ENCODE results near the gene NFIA. TPM values are rescaled to one million over a fixed set of nuclear protein-coding genes. Genes with fewer than 3 reads are reported as not detected.

Gene NFIA
- total and polyA plus RNA-seq, 7 donors, result 4.0 to 42.7 (median 30.6) TPM

DNA sequence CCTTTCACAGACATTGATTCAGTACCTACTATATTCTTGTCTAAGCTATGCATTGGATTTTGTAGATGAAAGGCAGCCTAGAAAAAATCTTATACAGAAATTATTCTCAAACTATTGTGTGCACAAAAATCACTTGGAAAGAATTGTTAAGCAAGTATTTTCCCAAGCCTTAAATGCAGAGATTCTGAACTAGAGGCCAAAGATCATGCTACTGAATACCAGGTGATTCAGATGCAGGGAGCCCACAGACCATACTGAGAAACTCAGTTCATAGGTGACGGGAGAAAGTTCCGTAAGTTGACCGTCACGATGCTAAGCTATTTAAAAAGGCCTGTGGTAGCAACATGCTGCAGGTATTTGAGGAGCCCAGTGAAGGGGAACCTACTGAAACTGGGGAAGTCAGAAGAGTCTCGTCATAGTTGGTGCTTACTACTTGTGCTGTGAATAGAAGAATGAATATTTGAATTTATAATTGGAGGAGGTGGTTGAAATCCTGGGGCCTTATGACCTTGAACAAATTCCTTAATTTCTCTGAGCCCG, 150.8 kb downstream of the NFIA start:
- peaks cover 16% of the 10 kb centered on the region for H3K4me1 ChIP-seq
- intact Hi-C loops (cut with DNase I), result loop anchor here (5.0 to 10.0 kb wide), 3 partner anchors 36 to 212 kb away; no protein-coding TSS in a partner anchor
- no peaks in the 10 kb centered on the region for H3K36me3 ChIP-seq (ENCODE audit: insufficient read depth in 1 of 2, low read depth in 1 of 2)
- DNase-seq (no peak), ATAC-seq (no peak)
- no peaks in the 10 kb centered on the region for H3K9me3 ChIP-seq
- 93 to 96% (median 94%) methylated on average over 6 of the region's 6 CpGs for WGBS, 3 donors
- H3K27me3 ChIP-seq (ENCODE audit: insufficient read depth in 3 of 3, low read length in 2 of 3), result no peaks in the 10 kb centered on the region
- H3K4me3 ChIP-seq, result no peak overlapping the region
- H3K27ac ChIP-seq, result no peak overlapping the region
- TF ChIP-seq, protein P1, sequence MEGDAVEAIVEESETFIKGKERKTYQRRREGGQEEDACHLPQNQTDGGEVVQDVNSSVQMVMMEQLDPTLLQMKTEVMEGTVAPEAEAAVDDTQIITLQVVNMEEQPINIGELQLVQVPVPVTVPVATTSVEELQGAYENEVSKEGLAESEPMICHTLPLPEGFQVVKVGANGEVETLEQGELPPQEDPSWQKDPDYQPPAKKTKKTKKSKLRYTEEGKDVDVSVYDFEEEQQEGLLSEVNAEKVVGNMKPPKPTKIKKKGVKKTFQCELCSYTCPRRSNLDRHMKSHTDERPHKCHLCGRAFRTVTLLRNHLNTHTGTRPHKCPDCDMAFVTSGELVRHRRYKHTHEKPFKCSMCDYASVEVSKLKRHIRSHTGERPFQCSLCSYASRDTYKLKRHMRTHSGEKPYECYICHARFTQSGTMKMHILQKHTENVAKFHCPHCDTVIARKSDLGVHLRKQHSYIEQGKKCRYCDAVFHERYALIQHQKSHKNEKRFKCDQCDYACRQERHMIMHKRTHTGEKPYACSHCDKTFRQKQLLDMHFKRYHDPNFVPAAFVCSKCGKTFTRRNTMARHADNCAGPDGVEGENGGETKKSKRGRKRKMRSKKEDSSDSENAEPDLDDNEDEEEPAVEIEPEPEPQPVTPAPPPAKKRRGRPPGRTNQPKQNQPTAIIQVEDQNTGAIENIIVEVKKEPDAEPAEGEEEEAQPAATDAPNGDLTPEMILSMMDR (IDR thresholded peaks at IDR 0.05), result no peak

DNA sequence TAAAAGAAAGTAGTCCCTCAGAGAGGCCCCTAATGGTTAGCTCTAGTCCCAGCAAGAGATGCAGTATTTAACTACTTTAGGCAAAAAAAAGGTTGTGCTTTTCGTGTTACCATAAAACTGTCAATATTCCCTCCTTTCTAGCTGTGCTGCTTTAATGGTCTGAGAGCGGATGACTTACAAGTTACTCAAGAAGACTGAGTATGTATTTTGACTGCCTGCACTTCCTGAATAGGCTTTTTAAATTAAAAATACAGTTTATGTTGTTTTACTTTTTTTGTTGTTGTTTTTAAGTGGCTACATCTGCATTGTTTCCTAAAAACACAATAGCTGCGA, 152.2 kb downstream of the NFIA start:
- Histone ChIP-seq H3K27ac (no peak overlapping the region), H3K9me3 (no peaks in the 10 kb centered on the region), H3K36me3 (ENCODE audit: insufficient read depth in 1 of 2, low read depth in 1 of 2) (no peaks in the 10 kb centered on the region), H3K27me3 (ENCODE audit: insufficient read depth in 3 of 3, low read length in 2 of 3) (no peaks in the 10 kb centered on the region), H3K4me3 (no peak overlapping the region), H3K4me1 (peaks cover 27% of the 10 kb centered on the region)
- TF ChIP-seq, protein P1 (IDR thresholded peaks at IDR 0.05), result no peak
- intact Hi-C loops (cut with DNase I), result loop anchor here (5.0 to 10.0 kb wide), 3 partner anchors 37 to 210 kb away; no protein-coding TSS in a partner anchor
- WGBS, 3 donors, result 88 to 90% (median 90%) methylated on average over 3 of the region's 3 CpGs
- no peak for DNase-seq
- no peak for ATAC-seq

DNA sequence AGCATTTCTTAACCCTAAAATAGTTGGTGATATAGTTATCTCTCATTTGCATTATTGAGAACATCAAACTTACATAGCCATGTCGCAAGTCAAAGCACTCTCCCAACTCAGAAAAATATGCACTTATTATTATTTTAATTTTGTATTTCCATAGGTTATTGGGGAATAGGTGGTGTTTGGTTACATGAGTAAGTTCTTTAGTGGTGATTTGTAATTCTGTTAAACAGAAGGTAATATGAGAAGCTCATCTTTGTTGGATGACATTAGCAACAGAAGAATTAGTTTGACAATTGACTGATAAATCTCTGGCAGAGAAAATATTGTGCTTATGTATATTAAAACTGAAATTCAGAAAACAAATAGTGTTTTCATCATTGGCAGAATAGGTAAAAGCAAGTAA, 154.8 kb downstream of the NFIA start:
- 97 to 100% (median 99%) methylated on average over 1 of the region's 1 CpG for WGBS, 3 donors
- no peaks in the 10 kb centered on the region for H3K27me3 ChIP-seq (ENCODE audit: insufficient read depth in 3 of 3, low read length in 2 of 3)
- intact Hi-C loops (cut with DNase I), result loop anchor here in 1 of 2 donors (10.0 kb wide), 1 partner anchor 208 kb away; no protein-coding TSS in a partner anchor
- H3K36me3 ChIP-seq (ENCODE audit: insufficient read depth in 1 of 2, low read depth in 1 of 2), result no peaks in the 10 kb centered on the region
- peak overlapping the region; percentile 93 for H3K27ac ChIP-seq
- no peak for DNase-seq
- TF ChIP-seq, protein P1 (IDR thresholded peaks at IDR 0.05), result no peak
- H3K4me3 ChIP-seq, result no peak overlapping the region
- H3K4me1 ChIP-seq, result peaks cover 43% of the 10 kb centered on the region
- H3K9me3 ChIP-seq, result no peaks in the 10 kb centered on the region
- ATAC-seq, result no peak

DNA sequence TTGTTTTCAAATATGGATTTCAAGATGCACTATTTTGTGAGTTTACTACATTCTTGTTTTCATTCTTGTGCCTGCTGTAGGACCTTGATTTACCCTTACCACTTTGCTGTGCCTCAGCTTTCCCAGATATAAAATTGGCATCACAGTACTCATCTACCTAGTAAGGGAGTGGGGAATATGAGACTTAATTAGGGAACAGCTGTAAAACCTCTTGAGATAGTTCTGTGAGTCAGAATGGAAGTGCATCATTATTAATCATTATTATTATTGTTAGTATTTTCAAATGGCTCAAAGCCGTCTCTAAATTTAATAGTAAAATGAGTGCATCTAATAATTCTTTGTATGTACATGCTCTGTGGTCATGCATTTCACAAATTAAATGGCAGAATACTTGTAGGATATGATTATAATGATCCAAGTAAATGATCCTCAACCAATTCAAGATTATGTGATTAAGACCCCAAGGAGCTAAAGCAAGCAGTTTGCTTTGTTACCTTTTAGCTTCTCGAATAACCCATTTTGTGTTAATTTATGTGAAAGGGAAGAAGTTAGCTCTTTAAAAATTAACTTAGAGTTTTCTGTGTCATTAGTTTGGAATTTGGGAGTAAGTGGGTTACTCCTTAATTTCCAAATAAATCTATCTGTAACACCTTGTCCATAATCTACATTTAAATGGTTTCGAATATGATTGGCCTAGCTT, 155.4 kb downstream of the NFIA start:
- intact Hi-C loops (cut with DNase I), result loop anchor here in 1 of 2 donors (10.0 kb wide), 1 partner anchor 207 kb away; no protein-coding TSS in a partner anchor
- TF ChIP-seq, protein P1 (IDR thresholded peaks at IDR 0.05), result no peak
- DNase-seq (no peak), ATAC-seq (peak in 3 of 4 donors; percentile 43 to 54 (median 46))
- 56 to 81% (median 59%) methylated on average over 3 of the region's 3 CpGs for WGBS, 3 donors
- H3K4me1 ChIP-seq, result peaks cover 49% of the 10 kb centered on the region
- no peaks in the 10 kb centered on the region for H3K27me3 ChIP-seq (ENCODE audit: insufficient read depth in 3 of 3, low read length in 2 of 3)
- no peaks in the 10 kb centered on the region for H3K36me3 ChIP-seq (ENCODE audit: insufficient read depth in 1 of 2, low read depth in 1 of 2)
- H3K27ac ChIP-seq, result peak overlapping the region; percentile 93
- H3K9me3 ChIP-seq, result no peaks in the 10 kb centered on the region
- peak overlapping the region; percentile 23 for H3K4me3 ChIP-seq

All from psoas muscle (tissue), 8 donors.